ENCODE data around the gene C6orf47.

GRCh38 chr6:31622684-31623091 is 37.9 kb downstream of the C6orf47 start:
- TF ChIP-seq CTCF (IDR thresholded peaks at IDR 0.05) (no peak), JUND (IDR thresholded peaks at IDR 0.05) (no peak), POLR2AphosphoS5 (IDR thresholded peaks at IDR 0.05; ENCODE audit: low read depth, low read length) (no peak), MXI1 (IDR thresholded peaks at IDR 0.05; ENCODE audit: low read depth, low read length) (no peak), GABPA (IDR thresholded peaks at IDR 0.05; ENCODE audit: low read depth) (no peak), MEF2A (IDR thresholded peaks at IDR 0.05; ENCODE audit: borderline replicate concordance, low read depth) (no peak), USF2 (IDR thresholded peaks at IDR 0.05; ENCODE audit: borderline replicate concordance, low read depth, low read length) (no peak), EP300 (IDR thresholded peaks at IDR 0.05; ENCODE audit: borderline replicate concordance in 1 of 2, low read depth in 1 of 2, low read length in 1 of 2) (no peak)
